Astrocyte (in vitro differentiated cells and primary cell): Measurements from ENCODE around the gene PUDP. TPM values are rescaled to one million over a fixed set of nuclear protein-coding genes. Genes with fewer than 3 reads are reported as not detected.

Source experiments
- DNase-seq: peaks from one replicate; pipeline ENCODE4 v3.0.0-alpha.2; 2010; ENCODE audit warnings: low read depth
- FAIRE-seq: peaks from 2 replicates; lab custom pipeline; 2011; peaks lifted over from hg19 to GRCh38; lab: Jason Lieb, UNC
- H2AFZ ChIP-seq: 2 replicates; pipeline ENCODE4 v1.6.0; 2012; ENCODE audit warnings: low read depth, low read length, inconsistent platforms
- H3K27ac ChIP-seq: 2 replicates; pipeline ENCODE4 v1.5.1; 2011; ENCODE audit warnings: low read depth, low read length, inconsistent platforms
- H3K27me3 ChIP-seq: 2 replicates; pipeline ENCODE4 v1.6.0; 2011; ENCODE audit warnings: low read length, inconsistent platforms; ENCODE audit not compliant: insufficient read depth
- H3K36me3 ChIP-seq: 2 replicates; pipeline ENCODE4 v1.5.1; 2011; ENCODE audit warnings: low read length, inconsistent platforms; ENCODE audit not compliant: insufficient read depth
- H3K4me1 ChIP-seq: 2 replicates; pipeline ENCODE4 v1.5.1; 2011; ENCODE audit warnings: low read length, inconsistent platforms; ENCODE audit not compliant: insufficient read depth
- H3K4me2 ChIP-seq: 2 replicates; pipeline ENCODE4 v1.6.0; 2012; ENCODE audit warnings: low read length, inconsistent platforms
- H3K4me3 ChIP-seq: 2 replicates; pipeline ENCODE4 v1.5.1; 2011; ENCODE audit warnings: low read depth, mild to moderate bottlenecking, low read length, inconsistent platforms; ENCODE audit not compliant: insufficient read depth
- H3K79me2 ChIP-seq: 2 replicates; pipeline ENCODE4 v1.6.0; 2012; ENCODE audit warnings: mild to moderate bottlenecking, low read length, inconsistent platforms; ENCODE audit not compliant: insufficient read depth
- H3K9ac ChIP-seq: 2 replicates; pipeline ENCODE4 v1.6.0; 2012; ENCODE audit warnings: mild to moderate bottlenecking, low read length, inconsistent platforms
- H3K9me3 ChIP-seq: 2 replicates; pipeline ENCODE4 v1.5.1; 2012; ENCODE audit warnings: low read depth, mild to moderate bottlenecking, low read length, inconsistent platforms; ENCODE audit not compliant: insufficient read depth
- H4K20me1 ChIP-seq: 2 replicates; pipeline ENCODE4 v1.6.0; 2012; ENCODE audit warnings: low read length, inconsistent platforms; ENCODE audit not compliant: insufficient read depth
- H3K27ac Mint-ChIP-seq: one replicate; pipeline ENCODE4 v1.8.0; 2021; ENCODE audit warnings: mild to moderate bottlenecking, mixed read lengths; ENCODE audit not compliant: unreplicated experiment
- H3K27me3 Mint-ChIP-seq: one replicate; pipeline ENCODE4 v1.8.0; 2021; ENCODE audit warnings: low read depth, mixed read lengths; ENCODE audit not compliant: unreplicated experiment
- H3K36me3 Mint-ChIP-seq: one replicate; pipeline ENCODE4 v1.8.0; 2021; ENCODE audit warnings: low read depth, mixed read lengths; ENCODE audit not compliant: unreplicated experiment
- H3K4me1 Mint-ChIP-seq: one replicate; pipeline ENCODE4 v1.8.0; 2021; ENCODE audit warnings: low read depth, mixed read lengths; ENCODE audit not compliant: unreplicated experiment
- H3K4me3 Mint-ChIP-seq: one replicate; pipeline ENCODE4 v1.8.0; 2021; ENCODE audit warnings: mild to moderate bottlenecking, moderate library complexity, mixed read lengths; ENCODE audit not compliant: unreplicated experiment
- H3K9me3 Mint-ChIP-seq: one replicate; pipeline ENCODE4 v1.8.0; 2021; ENCODE audit warnings: mild to moderate bottlenecking, mixed read lengths; ENCODE audit not compliant: unreplicated experiment
- EZH2 ChIP-seq: IDR thresholded peaks from 2 replicates; pipeline ENCODE4 v1.6.1; 2012; ENCODE audit warnings: mild to moderate bottlenecking, low read length, inconsistent platforms; ENCODE audit not compliant: insufficient read depth
- total RNA-seq: library from RNA; stranded (reverse); gene quantifications from 2 replicates; pipeline ENCODE4 v1.2.1, GENCODE V29; 2021
- TF ChIP-seq, protein P1 (sequence below): IDR thresholded peaks from 2 replicates; pipeline ENCODE4 v1.5.1; 2011; ENCODE audit warnings: low read depth, mild to moderate bottlenecking, inconsistent platforms, low read length, moderate library complexity; ENCODE audit not compliant: insufficient read depth

PUDP gene
- total RNA-seq, 1 donor from 2014 or later = 21.8 TPM

DNA sequence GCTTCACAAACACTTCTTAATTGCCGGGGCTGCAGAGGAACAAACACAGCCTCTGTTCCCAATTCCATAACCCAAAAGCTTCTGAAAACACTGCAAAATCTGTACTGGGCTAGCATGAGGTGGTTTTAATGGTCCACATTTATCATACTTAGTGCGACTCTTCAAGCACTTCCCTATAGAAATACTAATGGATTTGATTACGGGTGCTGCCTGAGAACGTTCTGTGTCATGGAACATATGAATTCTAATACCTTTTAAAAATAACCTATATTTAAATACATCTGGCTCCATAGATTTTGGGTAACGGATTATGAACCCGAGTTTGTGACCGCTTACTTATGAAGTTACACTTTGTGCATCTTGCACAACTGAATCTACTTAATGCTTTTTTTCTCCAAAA lies 35.9 kb downstream of the PUDP start:
- FAIRE-seq = no peak
- no peak for TF ChIP-seq EZH2
- TF ChIP-seq, protein P1, sequence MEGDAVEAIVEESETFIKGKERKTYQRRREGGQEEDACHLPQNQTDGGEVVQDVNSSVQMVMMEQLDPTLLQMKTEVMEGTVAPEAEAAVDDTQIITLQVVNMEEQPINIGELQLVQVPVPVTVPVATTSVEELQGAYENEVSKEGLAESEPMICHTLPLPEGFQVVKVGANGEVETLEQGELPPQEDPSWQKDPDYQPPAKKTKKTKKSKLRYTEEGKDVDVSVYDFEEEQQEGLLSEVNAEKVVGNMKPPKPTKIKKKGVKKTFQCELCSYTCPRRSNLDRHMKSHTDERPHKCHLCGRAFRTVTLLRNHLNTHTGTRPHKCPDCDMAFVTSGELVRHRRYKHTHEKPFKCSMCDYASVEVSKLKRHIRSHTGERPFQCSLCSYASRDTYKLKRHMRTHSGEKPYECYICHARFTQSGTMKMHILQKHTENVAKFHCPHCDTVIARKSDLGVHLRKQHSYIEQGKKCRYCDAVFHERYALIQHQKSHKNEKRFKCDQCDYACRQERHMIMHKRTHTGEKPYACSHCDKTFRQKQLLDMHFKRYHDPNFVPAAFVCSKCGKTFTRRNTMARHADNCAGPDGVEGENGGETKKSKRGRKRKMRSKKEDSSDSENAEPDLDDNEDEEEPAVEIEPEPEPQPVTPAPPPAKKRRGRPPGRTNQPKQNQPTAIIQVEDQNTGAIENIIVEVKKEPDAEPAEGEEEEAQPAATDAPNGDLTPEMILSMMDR = no peak

GRCh38 chrX:7111518-7111917 lies 36.4 kb downstream of the PUDP start:
- FAIRE-seq (no peak), DNase-seq (no peak)
- no peaks in the 10 kb centered on the region for H3K9me3 ChIP-seq
- no peak overlapping the region for H2AFZ ChIP-seq
- no peaks in the 10 kb centered on the region for H3K27me3 Mint-ChIP-seq
- H3K36me3 Mint-ChIP-seq = peaks cover 5% of the 10 kb centered on the region
- no peaks in the 10 kb centered on the region for H3K79me2 ChIP-seq
- no peak overlapping the region for H3K9ac ChIP-seq
- no peak for TF ChIP-seq EZH2
- TF ChIP-seq, protein P1 = no peak
- peaks cover 8% of the 10 kb centered on the region for H4K20me1 ChIP-seq
- no peak overlapping the region for H3K27ac Mint-ChIP-seq
- no peak overlapping the region for H3K4me3 ChIP-seq
- H3K4me1 Mint-ChIP-seq = peaks cover 14% of the 10 kb centered on the region
- no peaks in the 10 kb centered on the region for H3K4me1 ChIP-seq
- H3K4me2 ChIP-seq = no peak overlapping the region
- H3K4me3 Mint-ChIP-seq = no peak overlapping the region
- H3K27me3 ChIP-seq = no peaks in the 10 kb centered on the region
- H3K36me3 ChIP-seq = no peaks in the 10 kb centered on the region
- no peak overlapping the region for H3K27ac ChIP-seq
- no peaks in the 10 kb centered on the region for H3K9me3 Mint-ChIP-seq

More for the DNA sequence above, 35.9 kb downstream of the PUDP start:
- Mint-ChIP-seq H3K4me1 (peaks cover 14% of the 10 kb centered on the region), H3K4me3 (no peak overlapping the region), H3K36me3 (peaks cover 5% of the 10 kb centered on the region), H3K9me3 (no peaks in the 10 kb centered on the region), H3K27me3 (no peaks in the 10 kb centered on the region), H3K27ac (no peak overlapping the region)
- H3K9me3 ChIP-seq = no peaks in the 10 kb centered on the region
- H3K4me3 ChIP-seq = no peak overlapping the region
- no peak overlapping the region for H3K4me2 ChIP-seq
- no peaks in the 10 kb centered on the region for H3K36me3 ChIP-seq
- no peaks in the 10 kb centered on the region for H3K27me3 ChIP-seq
- H3K4me1 ChIP-seq = no peaks in the 10 kb centered on the region
- peaks cover 8% of the 10 kb centered on the region for H4K20me1 ChIP-seq
- H2AFZ ChIP-seq = no peak overlapping the region
- no peak overlapping the region for H3K27ac ChIP-seq
- H3K9ac ChIP-seq = no peak overlapping the region
- no peak for DNase-seq
- H3K79me2 ChIP-seq = no peaks in the 10 kb centered on the region

DNA sequence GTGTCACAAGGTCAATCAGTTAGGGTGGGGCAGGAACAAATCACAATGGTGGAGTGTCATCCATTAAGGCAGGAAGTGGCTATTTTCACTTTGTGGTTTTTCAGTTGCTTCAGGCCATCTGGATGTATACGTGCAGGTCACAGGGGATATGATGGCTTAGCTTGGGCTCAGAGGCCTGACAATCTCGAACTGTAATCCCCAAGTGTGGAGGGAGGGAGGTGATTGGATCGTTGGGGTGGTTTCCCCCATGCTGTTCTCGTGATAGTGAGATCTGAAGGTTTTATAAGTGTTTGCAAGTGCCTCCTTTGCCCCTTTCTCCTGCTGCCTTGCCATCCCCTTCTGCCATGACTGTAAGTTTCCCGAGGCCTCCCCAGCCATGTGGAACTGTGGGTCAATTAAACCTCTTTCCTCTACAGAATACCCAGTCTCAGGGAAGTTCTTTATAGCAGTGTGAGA lies 37.1 kb downstream of the PUDP start:
- Histone ChIP-seq H3K4me2 (no peak overlapping the region), H3K27me3 (no peaks in the 10 kb centered on the region), H4K20me1 (peaks cover 6% of the 10 kb centered on the region), H3K9me3 (no peaks in the 10 kb centered on the region), H3K36me3 (no peaks in the 10 kb centered on the region), H3K79me2 (no peaks in the 10 kb centered on the region), H3K4me1 (no peaks in the 10 kb centered on the region), H3K4me3 (no peak overlapping the region), H3K9ac (no peak overlapping the region), H2AFZ (no peak overlapping the region), H3K27ac (no peak overlapping the region)
- TF ChIP-seq, protein P1 = no peak
- TF ChIP-seq EZH2 = no peak
- Mint-ChIP-seq H3K4me1 (peaks cover 14% of the 10 kb centered on the region), H3K9me3 (no peaks in the 10 kb centered on the region), H3K27me3 (no peaks in the 10 kb centered on the region), H3K4me3 (no peak overlapping the region), H3K36me3 (peaks cover 4% of the 10 kb centered on the region), H3K27ac (no peak overlapping the region)
- FAIRE-seq (peak; percentile 93), DNase-seq (no peak)
